HG03378 (cell line): ENCODE results near the gene MAD1L1.

ENCODE experiments used
- ATAC-seq: cut with Tn5 transposase; IDR thresholded peaks from one replicate; pipeline ENCODE4 v1.9.1; 2021; ENCODE audit warnings: mild to moderate bottlenecking, moderate library complexity; ENCODE audit not compliant: unreplicated experiment

The MAD1L1 gene

DNA sequence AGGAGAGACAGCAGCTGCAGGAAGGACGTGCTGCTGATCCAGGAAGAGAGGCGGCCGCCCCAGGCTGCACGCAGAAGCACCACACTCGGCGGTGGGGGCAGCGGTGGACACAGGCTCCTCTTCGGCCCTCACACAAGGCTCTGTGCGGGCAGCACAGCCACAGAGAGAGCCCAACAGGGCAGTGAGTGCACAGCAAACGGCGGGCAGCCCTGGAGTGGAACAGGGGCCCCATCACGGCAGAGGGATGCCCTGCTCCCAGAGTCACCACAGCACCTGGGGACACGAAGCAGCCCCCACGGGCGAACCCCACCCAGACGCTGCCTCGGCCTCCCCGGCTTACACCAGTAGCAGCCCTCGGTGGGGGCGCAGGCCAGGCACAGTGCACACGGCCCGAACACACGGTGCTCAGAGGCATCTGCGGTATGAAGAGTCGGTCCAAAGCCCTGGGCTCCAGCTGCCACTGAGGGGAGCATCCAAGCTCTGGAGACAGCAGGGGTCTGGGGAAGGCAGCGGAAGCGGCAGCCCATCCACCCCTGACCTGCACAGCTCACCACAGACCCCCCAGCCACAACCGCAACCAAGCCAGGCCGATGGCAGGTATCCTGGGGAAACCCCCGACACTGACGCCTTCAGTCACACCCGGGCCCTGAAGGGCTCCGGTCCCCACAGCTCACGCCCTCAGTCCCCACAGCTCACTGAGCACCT, 26.1 kb upstream of the MAD1L1 start:
- peak; percentile 61 for ATAC-seq

- ATAC-seq = no peak
These were observed 24.9 kb upstream of the MAD1L1 start for GRCh38 chr7:2257651-2258050.

- no peak for ATAC-seq
These were observed 24.4 kb upstream of the MAD1L1 start for GRCh38 chr7:2257046-2257551.

GRCh38 chr7:2256306-2257045, 23.7 kb upstream of the MAD1L1 start:
- ATAC-seq = no peak

- ATAC-seq = no peak
These were observed 22.7 kb upstream of the MAD1L1 start for GRCh38 chr7:2255145-2256139.

GRCh38 chr7:2254429-2255144, 21.8 kb upstream of the MAD1L1 start:
- ATAC-seq = no peak

- ATAC-seq = no peak
These were observed 20.9 kb upstream of the MAD1L1 start for GRCh38 chr7:2253525-2254244.

DNA sequence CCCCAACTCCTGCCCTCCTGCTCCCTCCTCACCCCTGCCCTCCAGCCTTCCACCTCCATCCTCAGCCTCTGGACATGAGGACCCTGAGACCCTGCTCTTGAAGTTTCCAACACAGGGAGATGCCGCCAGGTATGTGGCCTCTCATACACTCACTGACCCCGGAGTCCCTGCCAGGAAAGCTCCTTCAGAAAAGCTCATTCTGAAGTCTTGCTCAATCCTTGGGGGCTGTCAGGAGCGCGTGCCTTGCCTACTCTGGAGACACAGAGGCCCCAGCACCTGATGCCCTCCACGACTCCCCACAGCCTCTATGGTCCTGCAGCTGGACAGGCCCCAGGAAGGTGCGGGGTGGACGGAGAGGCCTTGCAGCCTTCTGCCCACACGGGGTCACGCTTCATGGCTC, 20.3 kb upstream of the MAD1L1 start:
- no peak for ATAC-seq

- no peak for ATAC-seq
These were observed 19.4 kb upstream of the MAD1L1 start for GRCh38 chr7:2251841-2252771.

DNA sequence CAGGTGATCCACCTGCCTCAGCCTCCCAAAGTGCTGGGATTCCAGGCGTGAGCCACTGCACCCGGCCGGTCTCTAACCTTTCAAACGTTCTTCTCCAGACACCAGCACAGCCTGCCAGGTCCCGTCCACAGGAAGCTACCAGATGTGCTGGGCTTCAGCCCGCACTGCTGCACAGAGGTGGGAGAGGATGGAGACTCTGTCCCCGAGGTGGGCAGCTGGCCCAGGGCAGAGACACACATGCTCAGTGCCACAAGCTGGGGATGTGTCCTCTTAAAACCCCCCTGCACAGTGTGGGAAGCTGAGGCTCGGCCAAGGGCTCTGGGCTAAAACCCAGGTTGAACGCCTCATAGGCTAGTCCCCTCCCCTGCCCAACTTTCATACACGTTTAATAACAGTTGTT, 18.6 kb upstream of the MAD1L1 start:
- ATAC-seq = no peak

DNA sequence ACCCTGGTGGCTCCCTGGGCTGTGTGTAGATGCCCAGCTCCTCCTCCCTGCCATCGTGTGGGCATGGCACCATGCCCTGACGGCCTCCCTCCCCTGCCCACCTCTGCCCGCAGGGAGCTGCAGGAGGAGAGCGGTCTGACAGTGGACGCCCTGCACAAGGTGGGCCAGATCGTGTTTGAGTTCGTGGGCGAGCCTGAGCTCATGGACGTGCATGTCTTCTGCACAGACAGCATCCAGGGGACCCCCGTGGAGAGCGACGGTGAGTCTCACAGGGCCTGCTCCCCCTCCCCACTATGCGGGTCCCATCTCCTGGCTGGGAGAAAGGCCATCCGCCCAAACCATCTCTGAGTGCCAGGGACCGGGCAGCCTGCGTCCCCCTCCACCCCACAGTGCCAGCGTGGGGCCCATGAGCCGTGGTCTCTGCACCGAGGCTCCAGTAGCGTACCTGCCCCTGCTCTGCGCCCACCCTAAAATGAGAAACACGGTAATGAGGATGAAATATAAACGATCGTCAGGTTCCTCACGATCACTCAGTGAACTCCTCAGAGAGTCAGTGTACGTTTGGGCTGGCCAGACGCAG, 17.1 kb upstream of the MAD1L1 start:
- ATAC-seq = no peak

- ATAC-seq = no peak
These were observed 16.4 kb upstream of the MAD1L1 start for GRCh38 chr7:2248984-2249694.

- no peak for ATAC-seq
These were observed 14.6 kb upstream of the MAD1L1 start for GRCh38 chr7:2247141-2247995.

DNA sequence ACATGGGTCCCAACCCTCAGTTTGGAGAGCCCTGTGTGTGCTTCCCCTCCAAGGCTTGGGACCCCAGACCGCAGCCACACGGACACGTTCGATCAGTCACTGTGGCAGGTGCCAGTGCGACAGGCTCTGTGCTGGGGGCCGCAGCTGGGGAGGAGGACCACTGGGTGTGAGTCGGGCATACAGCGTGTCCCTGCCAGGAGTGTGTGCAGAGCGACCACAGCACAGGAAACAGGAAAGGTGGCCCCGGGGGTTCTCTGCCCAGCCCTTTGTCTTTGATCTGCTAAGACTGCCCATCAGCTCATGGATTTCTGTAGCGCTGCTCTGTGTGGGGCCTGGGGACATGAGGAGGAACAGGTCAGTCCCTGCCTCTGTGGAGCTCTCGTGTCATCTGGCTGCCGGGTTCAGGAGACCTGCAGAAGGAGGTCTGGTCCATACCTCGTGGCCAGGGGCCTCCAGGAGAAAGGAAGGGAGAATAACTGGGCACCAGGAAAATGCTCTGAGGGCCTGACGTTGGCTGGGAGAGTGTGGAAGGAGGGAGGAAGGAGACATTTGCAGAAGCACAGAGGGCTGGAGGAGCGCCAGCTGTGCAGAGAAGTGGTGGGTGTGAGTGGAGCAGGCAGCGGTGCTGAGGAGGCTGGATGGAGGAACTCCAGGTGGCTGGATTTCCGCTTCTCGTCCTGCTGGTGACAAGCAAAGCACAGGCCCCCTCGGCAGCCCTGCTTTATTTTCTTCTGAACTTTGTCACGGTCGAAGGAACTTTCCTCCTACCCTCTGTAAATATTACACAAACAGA, 13.3 kb upstream of the MAD1L1 start:
- no peak for ATAC-seq

DNA sequence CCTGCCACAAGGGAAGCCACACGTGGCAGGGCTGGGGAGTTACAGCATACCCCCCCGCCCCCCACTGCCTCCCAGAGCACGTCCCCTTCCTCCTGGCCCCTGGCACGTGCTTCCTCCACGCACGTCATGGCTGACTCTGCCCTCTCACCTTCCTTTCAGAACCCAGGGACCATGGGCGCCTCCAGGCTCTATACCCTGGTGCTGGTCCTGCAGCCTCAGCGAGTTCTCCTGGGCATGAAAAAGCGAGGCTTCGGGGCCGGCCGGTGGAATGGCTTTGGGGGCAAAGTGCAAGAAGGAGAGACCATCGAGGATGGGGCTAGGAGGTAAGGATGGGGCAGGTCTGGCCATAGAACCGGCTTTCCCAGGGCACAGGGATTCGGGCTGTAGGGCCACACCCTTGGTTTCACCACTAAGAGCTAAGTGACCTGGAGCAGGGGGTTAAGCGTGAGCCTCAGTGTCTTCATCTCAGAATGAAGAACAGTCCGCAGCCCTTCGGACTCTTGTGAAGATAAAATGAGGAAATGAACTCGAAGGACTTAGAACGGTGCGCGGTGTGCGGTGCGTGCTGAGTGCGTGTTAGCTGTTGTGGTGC, 11.8 kb upstream of the MAD1L1 start:
- ATAC-seq = no peak

GRCh38 chr7:2243458-2243857, 10.7 kb upstream of the MAD1L1 start:
- no peak for ATAC-seq
